ENCODE results near the gene GLI3. TPM values are rescaled to one million over a fixed set of nuclear protein-coding genes. Genes with fewer than 3 reads are reported as not detected.

Gene GLI3
- total RNA-seq, 1 donor from 2014 or later, result 57.0 TPM

DNA sequence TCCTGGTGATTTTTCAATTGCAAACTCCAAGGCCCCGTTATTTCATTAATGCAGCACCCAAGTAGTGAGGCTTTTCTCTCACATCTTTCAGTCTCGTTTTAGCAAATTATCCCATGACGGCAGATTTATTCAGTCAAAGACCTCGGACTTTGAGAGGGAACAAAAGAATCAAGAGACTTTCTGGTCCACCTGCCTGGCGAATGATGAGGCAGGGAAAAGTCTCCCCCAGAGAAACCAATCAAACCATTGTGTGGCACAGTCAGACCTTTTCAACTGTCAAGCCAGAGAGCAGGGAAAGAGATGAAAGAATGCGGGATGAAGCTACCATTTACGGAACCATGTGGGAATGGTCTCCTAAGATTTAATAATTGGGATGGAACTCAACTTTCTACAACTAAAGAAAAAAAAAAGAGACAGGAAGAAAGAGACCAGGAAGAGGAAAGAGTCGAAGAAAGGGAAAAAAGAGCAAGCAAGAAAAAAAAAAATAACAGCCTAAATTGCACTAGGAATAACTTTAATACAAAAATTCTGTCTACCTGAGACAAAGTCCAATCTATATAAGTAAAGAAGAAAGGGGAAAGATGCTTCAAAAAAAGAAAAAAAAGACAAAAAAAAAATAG lies 22.8 kb downstream of the GLI3 start:
- Mint-ChIP-seq H3K4me1 (ENCODE audit: unreplicated experiment) (peaks cover 32% of the 10 kb centered on the region), H3K4me3 (ENCODE audit: unreplicated experiment) (no peak overlapping the region), H3K9me3 (ENCODE audit: unreplicated experiment) (no peaks in the 10 kb centered on the region), H3K27me3 (ENCODE audit: unreplicated experiment) (no peaks in the 10 kb centered on the region), H3K27ac (ENCODE audit: unreplicated experiment) (no peak overlapping the region), H3K36me3 (ENCODE audit: unreplicated experiment) (peaks cover 55% of the 10 kb centered on the region)
- DNase-seq (ENCODE audit: extremely low spot score, unreplicated experiment), result no peak
- TF ChIP-seq, protein P1, sequence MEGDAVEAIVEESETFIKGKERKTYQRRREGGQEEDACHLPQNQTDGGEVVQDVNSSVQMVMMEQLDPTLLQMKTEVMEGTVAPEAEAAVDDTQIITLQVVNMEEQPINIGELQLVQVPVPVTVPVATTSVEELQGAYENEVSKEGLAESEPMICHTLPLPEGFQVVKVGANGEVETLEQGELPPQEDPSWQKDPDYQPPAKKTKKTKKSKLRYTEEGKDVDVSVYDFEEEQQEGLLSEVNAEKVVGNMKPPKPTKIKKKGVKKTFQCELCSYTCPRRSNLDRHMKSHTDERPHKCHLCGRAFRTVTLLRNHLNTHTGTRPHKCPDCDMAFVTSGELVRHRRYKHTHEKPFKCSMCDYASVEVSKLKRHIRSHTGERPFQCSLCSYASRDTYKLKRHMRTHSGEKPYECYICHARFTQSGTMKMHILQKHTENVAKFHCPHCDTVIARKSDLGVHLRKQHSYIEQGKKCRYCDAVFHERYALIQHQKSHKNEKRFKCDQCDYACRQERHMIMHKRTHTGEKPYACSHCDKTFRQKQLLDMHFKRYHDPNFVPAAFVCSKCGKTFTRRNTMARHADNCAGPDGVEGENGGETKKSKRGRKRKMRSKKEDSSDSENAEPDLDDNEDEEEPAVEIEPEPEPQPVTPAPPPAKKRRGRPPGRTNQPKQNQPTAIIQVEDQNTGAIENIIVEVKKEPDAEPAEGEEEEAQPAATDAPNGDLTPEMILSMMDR (IDR thresholded peaks at IDR 0.05), result no peak

DNA sequence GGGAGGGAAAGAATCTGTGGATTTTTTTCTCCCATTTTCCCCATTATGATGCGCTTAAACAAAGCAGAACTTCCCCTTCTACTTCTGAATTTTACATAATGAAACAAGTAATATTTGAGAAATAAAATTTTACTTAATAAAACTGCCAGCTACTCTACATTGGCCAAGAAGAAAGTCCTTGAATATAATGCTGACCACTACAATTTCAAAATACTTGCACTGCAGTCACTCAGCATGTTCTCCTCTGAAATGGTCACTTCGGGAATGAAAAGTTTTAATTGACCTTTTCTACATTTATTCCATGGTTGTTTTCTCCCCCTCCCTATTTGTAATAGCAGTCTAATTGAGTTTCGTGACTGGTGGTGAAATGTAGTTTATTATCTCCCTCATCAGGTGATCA lies 23.9 kb downstream of the GLI3 start:
- H3K4me1 Mint-ChIP-seq (ENCODE audit: unreplicated experiment), result peaks cover 29% of the 10 kb centered on the region

DNA sequence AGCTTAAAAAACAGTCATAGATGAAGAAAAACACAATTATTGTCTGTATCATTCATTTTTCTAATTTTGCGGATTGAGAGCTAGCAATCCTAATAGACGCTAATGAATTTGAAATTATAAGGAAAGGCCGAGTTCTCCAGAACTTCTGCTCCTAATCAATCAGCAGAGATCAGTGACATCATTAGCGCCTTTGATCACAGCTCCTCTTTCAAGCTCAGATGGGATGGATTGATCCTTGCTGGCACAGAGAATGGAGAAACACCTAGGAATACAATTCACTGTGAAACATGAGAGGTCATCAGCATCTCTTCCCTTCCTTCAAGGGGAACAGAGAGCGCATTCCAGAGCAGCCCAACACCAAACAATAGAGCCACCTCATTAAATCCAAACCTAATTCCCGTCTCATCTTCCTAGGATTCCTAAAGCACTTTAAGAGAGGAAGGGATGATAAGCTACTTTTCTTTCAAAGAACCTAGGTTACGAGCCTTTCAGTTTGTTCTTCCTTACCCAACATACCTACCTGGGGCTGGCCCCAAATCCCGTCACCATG lies 24.4 kb downstream of the GLI3 start:
- H3K36me3 Mint-ChIP-seq (ENCODE audit: unreplicated experiment), result peaks cover 47% of the 10 kb centered on the region
- no peak overlapping the region for H3K4me3 Mint-ChIP-seq (ENCODE audit: unreplicated experiment)
- TF ChIP-seq, protein P1 (IDR thresholded peaks at IDR 0.05), result no peak
- peaks cover 24% of the 10 kb centered on the region for H3K4me1 Mint-ChIP-seq (ENCODE audit: unreplicated experiment)
- H3K27ac Mint-ChIP-seq (ENCODE audit: unreplicated experiment), result no peak overlapping the region
- no peaks in the 10 kb centered on the region for H3K9me3 Mint-ChIP-seq (ENCODE audit: unreplicated experiment)
- no peak for DNase-seq (ENCODE audit: extremely low spot score, unreplicated experiment)
- no peaks in the 10 kb centered on the region for H3K27me3 Mint-ChIP-seq (ENCODE audit: unreplicated experiment)

More for the DNA sequence above, 23.9 kb downstream of the GLI3 start:
- no peak for DNase-seq (ENCODE audit: extremely low spot score, unreplicated experiment)
- TF ChIP-seq, protein P1 (IDR thresholded peaks at IDR 0.05), result no peak
- Mint-ChIP-seq H3K9me3 (ENCODE audit: unreplicated experiment) (no peaks in the 10 kb centered on the region), H3K27ac (ENCODE audit: unreplicated experiment) (no peak overlapping the region), H3K36me3 (ENCODE audit: unreplicated experiment) (peaks cover 52% of the 10 kb centered on the region), H3K27me3 (ENCODE audit: unreplicated experiment) (no peaks in the 10 kb centered on the region), H3K4me3 (ENCODE audit: unreplicated experiment) (no peak overlapping the region)

DNA sequence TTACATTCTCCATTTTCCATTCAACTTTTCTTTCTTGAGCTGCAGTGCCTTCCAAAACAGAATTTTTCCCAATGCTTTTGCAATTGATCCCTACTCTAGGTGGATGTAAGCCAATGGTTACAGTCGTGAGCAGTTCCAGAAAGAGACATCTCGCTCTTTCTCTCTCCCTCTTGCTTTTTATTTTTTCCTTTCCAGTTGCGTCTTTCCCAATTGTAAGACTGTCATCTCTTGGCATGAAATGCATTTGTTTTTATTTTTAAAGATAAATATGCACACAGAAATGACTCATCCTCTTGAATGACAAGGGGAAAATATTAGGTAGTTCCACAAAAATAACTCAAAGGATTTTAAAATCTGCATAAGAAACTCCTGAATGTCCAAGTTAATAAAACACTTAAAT lies 25.1 kb downstream of the GLI3 start:
- Mint-ChIP-seq H3K9me3 (ENCODE audit: unreplicated experiment) (no peaks in the 10 kb centered on the region), H3K36me3 (ENCODE audit: unreplicated experiment) (peaks cover 44% of the 10 kb centered on the region), H3K4me3 (ENCODE audit: unreplicated experiment) (no peak overlapping the region), H3K27ac (ENCODE audit: unreplicated experiment) (no peak overlapping the region), H3K27me3 (ENCODE audit: unreplicated experiment) (no peaks in the 10 kb centered on the region), H3K4me1 (ENCODE audit: unreplicated experiment) (peaks cover 21% of the 10 kb centered on the region)
- TF ChIP-seq, protein P1 (IDR thresholded peaks at IDR 0.05), result no peak
- no peak for DNase-seq (ENCODE audit: extremely low spot score, unreplicated experiment)

DNA sequence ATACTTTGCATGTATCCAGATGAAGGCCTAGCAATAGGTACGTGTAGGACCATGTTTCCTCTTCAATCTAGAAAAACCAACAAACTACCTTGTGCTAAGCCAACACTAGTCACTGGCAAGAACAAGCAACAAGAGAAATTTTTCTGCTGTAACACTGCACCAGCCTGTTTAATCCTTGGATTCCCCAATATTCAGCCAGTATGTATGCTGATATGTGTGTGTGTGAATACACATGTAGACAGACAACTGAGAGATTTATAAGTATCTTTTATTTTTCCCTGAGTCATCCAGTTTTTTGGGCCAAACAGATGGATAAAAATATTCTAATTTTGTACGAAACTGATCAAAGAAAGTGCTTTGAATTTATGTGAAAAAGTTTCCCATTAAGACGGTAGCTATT lies 26.2 kb downstream of the GLI3 start:
- TF ChIP-seq, protein P1 (IDR thresholded peaks at IDR 0.05), result no peak
- H3K27me3 Mint-ChIP-seq (ENCODE audit: unreplicated experiment), result no peaks in the 10 kb centered on the region
- no peak for DNase-seq (ENCODE audit: extremely low spot score, unreplicated experiment)
- H3K4me3 Mint-ChIP-seq (ENCODE audit: unreplicated experiment), result no peak overlapping the region
- H3K27ac Mint-ChIP-seq (ENCODE audit: unreplicated experiment), result no peak overlapping the region
- H3K4me1 Mint-ChIP-seq (ENCODE audit: unreplicated experiment), result peaks cover 18% of the 10 kb centered on the region
- H3K36me3 Mint-ChIP-seq (ENCODE audit: unreplicated experiment), result peaks cover 46% of the 10 kb centered on the region
- H3K9me3 Mint-ChIP-seq (ENCODE audit: unreplicated experiment), result no peaks in the 10 kb centered on the region
